Measurements from ENCODE around the gene PCGF1. TPM values are rescaled to one million over a fixed set of nuclear protein-coding genes. Genes with fewer than 3 reads are reported as not detected.

The PCGF1 gene
- 10 to 100 TPM; 18.4 to 20.2 TPM for total RNA-seq
- long read RNA-seq, partial matches to known transcripts: 0 of 8 reads
- long read RNA-seq, other reads (novel, unspliced or antisense): 3 of 8 reads

GRCh38 chr2:74507145-74507925 lies at the start of gene PCGF1:
TSS of gene PCGF1 (minus strand) at chr2:74507695. CDS start at chr2:74507668, 27 bp downstream.
- intact Hi-C loops (cut with DNase I, micrococcal nuclease): no loop called here
- ATAC-seq (peak; percentile 89), DNase-seq (peak; percentile 100)

- intact Hi-C loops (cut with DNase I, micrococcal nuclease): no loop called here
- DNase-seq (no peak), ATAC-seq (no peak)
These were observed 49.4 kb upstream of the PCGF1 start for GRCh38 chr2:74556831-74557370.

- DNase-seq (no peak), ATAC-seq (no peak)
- intact Hi-C loops (cut with DNase I, micrococcal nuclease): no loop called here
These were observed 48.7 kb upstream of the PCGF1 start for GRCh38 chr2:74556159-74556558.

- intact Hi-C loops (cut with DNase I, micrococcal nuclease): no loop called here
- DNase-seq (no peak), ATAC-seq (no peak)
These were observed 48.2 kb upstream of the PCGF1 start for GRCh38 chr2:74555610-74556103.

GRCh38 chr2:74554820-74555531 lies 47.5 kb upstream of the PCGF1 start:
- ATAC-seq (peak; percentile 71), DNase-seq (peak; percentile 50 to 76)
- intact Hi-C loops (cut with DNase I, micrococcal nuclease): no loop called here

GRCh38 chr2:74553892-74554819 lies 46.7 kb upstream of the PCGF1 start, which contains the start of the genes DOK1 and LOXL3:
TSS of gene DOK1 (plus strand) at chr2:74554720. CDS start at chr2:74554755, 35 bp downstream.
TSS of gene LOXL3 (minus strand) at chr2:74553942. CDS start at chr2:74552634, 1,308 bp downstream.
- intact Hi-C loops (cut with DNase I, micrococcal nuclease): no loop called here
- ATAC-seq: peak; percentile 83
- DNase-seq: peak; percentile 88 to 96

GRCh38 chr2:74552914-74553811 lies 45.7 kb upstream of the PCGF1 start:
- DNase-seq: no peak
- intact Hi-C loops (cut with DNase I, micrococcal nuclease): no loop called here
- no peak for ATAC-seq

- no peak for DNase-seq
- intact Hi-C loops (cut with DNase I, micrococcal nuclease): no loop called here
- ATAC-seq: no peak
These were observed 44.7 kb upstream of the PCGF1 start for GRCh38 chr2:74551942-74552913.

GRCh38 chr2:74551530-74551929 lies 44.0 kb upstream of the PCGF1 start:
- no peak for ATAC-seq
- intact Hi-C loops (cut with DNase I, micrococcal nuclease): no loop called here

GRCh38 chr2:74550231-74550630 lies 42.7 kb upstream of the PCGF1 start:
- ATAC-seq (no peak), DNase-seq (no peak)
- intact Hi-C loops (cut with DNase I, micrococcal nuclease): no loop called here

More at GRCh38 chr2:74551530-74551929, 44.0 kb upstream of the PCGF1 start:
- no peak for DNase-seq

- DNase-seq: peak; percentile 71 to 80
- intact Hi-C loops (cut with DNase I, micrococcal nuclease): no loop called here
- ATAC-seq: peak; percentile 90
These were observed 41.7 kb upstream of the PCGF1 start for GRCh38 chr2:74548900-74549826.

- no peak for DNase-seq
- intact Hi-C loops (cut with DNase I, micrococcal nuclease): no loop called here
- no peak for ATAC-seq
These were observed 40.9 kb upstream of the PCGF1 start for GRCh38 chr2:74548285-74548899.

GRCh38 chr2:74546004-74546403 lies 38.5 kb upstream of the PCGF1 start:
- intact Hi-C loops (cut with DNase I, micrococcal nuclease): no loop called here
- ATAC-seq: no peak
- no peak for DNase-seq

GRCh38 chr2:74544634-74545033 lies 37.1 kb upstream of the PCGF1 start:
- intact Hi-C loops (cut with DNase I, micrococcal nuclease): no loop called here
- ATAC-seq (no peak), DNase-seq (no peak)

- ATAC-seq (no peak), DNase-seq (no peak)
- intact Hi-C loops (cut with DNase I, micrococcal nuclease): no loop called here
These were observed 35.5 kb upstream of the PCGF1 start for GRCh38 chr2:74542978-74543377.
